ENCODE measurements around the gene GLYAT.
A peak's percentile ranks its signal among the peaks of the same experiment; 100 is the strongest.
"Not testable (repeated sequence)": the region's sequence is repeated elsewhere in the genome, so short reads cannot be mapped to it uniquely, and the experiment has no call there.

The GLYAT gene

GRCh38 chr11:58745705-58746364 is 14.1 kb upstream of the GLYAT start:
- no peak overlapping the region for H3K4me3 ChIP-seq (ENCODE audit: low read length)
- DNase-seq (ENCODE audit: low read depth, low spot score) = no peak

DNA sequence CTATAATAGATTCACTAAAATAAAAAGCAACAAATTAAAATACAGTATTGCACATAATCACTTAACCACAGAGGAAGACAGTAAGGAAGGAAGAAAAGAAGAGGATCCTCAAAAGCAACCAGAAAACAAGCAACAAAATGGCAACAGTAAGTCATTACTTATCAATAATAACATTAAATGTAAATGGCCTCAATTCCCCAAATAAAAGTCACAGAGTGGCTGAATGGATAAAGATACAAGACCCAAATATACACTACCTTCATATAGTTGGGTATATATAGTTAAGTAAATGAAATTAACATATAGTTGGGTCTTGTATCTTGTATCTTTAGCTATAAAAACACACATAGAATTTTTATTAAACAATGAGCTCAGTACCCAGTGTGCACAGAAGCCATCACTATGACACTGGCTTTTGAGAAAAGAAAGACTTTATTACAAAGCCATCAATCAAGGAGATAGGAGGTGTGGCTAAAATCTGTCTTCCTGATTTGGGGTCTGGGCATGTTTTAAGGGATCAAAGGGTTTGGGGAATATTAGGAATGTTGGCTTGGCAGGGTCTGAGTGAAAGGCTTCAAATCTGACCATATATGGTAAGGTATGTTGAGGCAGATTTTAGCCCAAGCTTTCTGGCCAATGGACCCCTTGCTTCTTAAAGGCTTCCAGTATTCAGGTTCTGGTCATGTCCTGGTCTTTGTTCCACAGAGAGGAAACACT is 13.4 kb upstream of the GLYAT start:
- H3K4me3 ChIP-seq (ENCODE audit: low read length) = no peak overlapping the region
- no peak for DNase-seq (ENCODE audit: low read depth, low spot score)

GRCh38 chr11:58742981-58743880 is 11.5 kb upstream of the GLYAT start:
- DNase-seq (ENCODE audit: low read depth, low spot score) = no peak
- no peak overlapping the region for H3K4me3 ChIP-seq (ENCODE audit: low read length)

DNA sequence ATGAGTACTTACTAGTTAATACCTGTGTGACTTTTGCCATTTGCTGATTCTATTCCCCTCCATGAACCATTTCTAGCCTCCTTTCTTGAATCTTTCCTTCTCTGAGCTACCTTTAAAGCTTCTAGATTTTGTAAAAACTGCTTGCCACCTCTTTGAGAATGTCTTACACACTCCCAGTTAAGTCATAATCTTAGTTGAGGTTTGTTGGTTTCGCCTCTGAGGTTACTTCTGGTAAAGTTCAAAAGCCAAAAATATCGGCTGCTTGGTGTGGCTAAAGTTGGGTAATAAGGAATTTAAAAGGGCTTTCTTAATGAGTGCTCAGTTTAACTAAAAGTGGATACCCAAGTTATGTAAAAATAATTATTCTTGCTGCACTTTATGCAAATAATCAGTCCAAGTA is 10.4 kb upstream of the GLYAT start:
- DNase-seq (ENCODE audit: low read depth, low spot score) = peak; percentile 20
- no peak overlapping the region for H3K4me3 ChIP-seq (ENCODE audit: low read length)

GRCh38 chr11:58741127-58741526 is 9.4 kb upstream of the GLYAT start:
- no peak overlapping the region for H3K4me3 ChIP-seq (ENCODE audit: low read length)
- no peak for DNase-seq (ENCODE audit: low read depth, low spot score)

DNA sequence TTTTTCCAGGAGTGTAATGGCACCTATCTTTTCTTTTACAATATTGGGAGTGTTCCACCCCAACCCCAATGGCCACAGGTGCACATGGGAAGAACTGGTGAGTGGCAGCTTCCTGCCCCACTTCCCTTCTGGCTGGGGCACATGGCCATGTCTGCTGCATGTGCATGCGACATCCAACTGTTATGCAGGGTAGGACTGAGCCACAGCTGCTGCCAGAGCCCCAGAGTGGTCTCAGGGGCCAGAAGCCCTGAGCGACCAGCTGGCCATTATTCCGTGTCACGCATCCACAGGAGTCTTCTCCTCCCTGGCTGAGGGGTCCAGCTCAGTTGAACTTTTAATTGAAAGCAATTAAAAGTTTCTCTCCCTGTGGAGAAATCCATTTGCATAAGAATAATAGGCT is 8.7 kb upstream of the GLYAT start:
- no peak for DNase-seq (ENCODE audit: low read depth, low spot score)
- no peak overlapping the region for H3K4me3 ChIP-seq (ENCODE audit: low read length)

DNA sequence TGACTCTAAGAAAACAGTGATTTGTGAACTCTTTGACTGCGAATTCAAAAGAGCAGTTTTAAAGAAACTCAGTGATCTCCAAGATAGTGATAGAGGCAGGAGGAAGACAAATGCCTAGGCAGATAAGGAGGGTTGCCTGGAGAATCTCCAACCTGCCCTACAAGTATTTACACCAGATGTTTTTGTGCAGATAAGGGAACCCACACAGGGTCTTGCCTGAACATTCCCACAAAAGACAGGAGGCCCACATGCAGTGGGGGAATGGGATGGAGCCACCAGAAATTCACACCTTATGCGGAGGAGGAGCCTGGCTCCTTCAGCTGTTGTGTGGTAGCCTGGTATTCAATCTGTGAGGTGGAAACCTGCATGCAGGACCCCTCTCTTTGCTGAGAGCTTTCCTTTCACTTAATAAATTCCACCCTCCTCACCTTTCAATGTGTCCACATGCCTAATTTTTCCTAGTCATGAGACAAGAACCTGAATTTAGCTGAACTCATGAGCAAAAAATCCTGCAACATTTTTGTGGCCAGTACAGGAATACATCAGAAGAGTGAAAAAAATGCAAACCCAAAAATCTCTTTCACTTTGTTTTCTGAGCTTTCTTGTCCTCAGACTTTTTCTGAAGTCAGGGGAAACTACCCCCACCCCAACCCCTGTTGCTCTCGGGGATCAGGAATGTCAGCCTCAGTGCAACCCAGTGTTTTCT is 8.1 kb upstream of the GLYAT start:
- H3K4me3 ChIP-seq (ENCODE audit: low read length) = no peak overlapping the region
- DNase-seq (ENCODE audit: low read depth, low spot score) = peak; percentile 16

DNA sequence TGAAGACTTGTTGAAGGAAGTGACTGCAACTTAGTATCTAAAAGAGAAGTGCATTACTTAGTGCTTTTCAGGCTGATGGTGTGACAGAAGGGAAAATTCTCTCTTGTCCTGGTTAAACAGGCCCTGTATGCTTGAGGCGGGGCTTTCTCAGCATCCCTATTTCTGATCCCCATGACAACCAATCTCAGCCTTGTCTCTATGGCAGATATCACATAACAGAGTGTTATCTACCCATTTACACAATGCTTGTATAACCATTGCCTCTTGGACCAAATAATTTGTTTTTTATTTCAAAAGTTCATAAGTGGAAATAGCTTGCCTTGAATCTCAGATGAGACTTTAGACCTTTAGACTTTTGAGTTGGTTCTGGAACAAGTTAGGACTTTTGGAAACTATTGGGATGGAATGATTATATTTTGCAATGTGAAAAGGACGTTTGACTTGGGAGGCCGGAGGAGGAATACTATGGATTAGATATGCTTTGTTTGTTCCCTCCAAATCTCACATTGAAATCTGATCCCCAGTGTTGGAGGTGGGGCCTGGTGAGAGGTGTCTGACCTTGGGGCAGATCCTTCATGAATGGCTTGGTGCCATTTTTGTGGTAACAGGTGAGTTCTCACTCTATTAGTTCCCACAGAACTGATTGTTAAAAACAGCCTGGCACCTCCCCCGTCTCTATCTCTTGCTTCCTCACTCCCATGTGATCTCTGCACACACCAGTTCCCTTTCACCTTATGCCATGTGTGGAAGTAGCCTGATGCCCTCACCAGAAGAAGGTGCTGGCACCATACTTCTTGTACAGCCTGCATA is 3.1 kb upstream of the GLYAT start:
- DNase-seq (ENCODE audit: low read depth, low spot score) = no peak

GRCh38 chr11:58730507-58731089 is 1.1 kb downstream of the GLYAT start:
- no peak for DNase-seq (ENCODE audit: low read depth, low spot score)
- no peak overlapping the region for H3K4me3 ChIP-seq (ENCODE audit: low read length)

More for the DNA sequence above, 3.1 kb upstream of the GLYAT start:
- H3K4me3 ChIP-seq (ENCODE audit: low read length) = no peak overlapping the region

DNA sequence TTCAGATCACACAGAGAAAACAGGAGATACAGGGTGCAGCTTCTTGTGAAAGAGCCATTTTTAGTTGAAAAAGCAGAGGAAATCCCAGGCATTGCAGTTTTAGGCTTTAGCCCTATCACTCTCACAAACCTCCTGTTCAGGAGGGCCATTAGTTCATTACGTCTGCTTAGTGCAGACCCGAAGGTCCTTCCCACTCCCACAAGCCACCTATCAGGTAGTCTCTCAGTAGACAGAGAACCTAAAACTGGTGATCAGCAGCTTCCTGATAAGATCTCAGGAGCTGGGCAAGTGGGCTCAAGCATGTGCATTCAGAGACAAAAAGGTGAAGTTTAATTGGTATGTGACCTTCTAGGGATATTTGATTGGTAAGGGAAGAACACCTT is 4.3 kb downstream of the GLYAT start:
- DNase-seq (ENCODE audit: low read depth, low spot score) = no peak
- no peak overlapping the region for H3K4me3 ChIP-seq (ENCODE audit: low read length)

GRCh38 chr11:58726737-58727414 is 4.9 kb downstream of the GLYAT start:
- H3K4me3 ChIP-seq (ENCODE audit: low read length) = no peak overlapping the region
- peak; percentile 14 for DNase-seq (ENCODE audit: low read depth, low spot score)

- no peak overlapping the region for H3K4me3 ChIP-seq (ENCODE audit: low read length)
- DNase-seq (ENCODE audit: low read depth, low spot score) = no peak
Measured at GRCh38 chr11:58719406-58720117, 12.2 kb downstream of the GLYAT start.

GRCh38 chr11:58712531-58712930 is 19.2 kb downstream of the GLYAT start:
- H3K4me3 ChIP-seq (ENCODE audit: low read length) = no peak overlapping the region
- DNase-seq (ENCODE audit: low read depth, low spot score) = no peak

DNA sequence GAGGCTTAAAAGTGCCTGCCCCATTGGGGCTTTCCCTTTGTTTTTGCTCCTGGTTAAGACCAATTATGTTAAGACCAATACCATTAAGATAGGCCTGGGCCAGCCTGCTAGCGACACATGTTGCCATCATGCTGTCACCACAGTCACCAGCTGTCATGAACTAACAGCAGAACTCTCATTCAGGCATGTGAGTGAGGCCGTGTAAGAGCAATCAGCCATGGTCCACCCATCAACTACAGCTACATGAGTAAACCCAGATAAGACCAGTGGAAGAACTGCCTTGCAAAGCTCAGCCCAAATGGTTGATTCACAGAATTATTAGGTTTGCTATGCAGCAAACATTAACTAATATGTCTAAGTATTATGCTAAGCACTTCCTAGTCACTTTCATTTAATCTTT is 19.9 kb downstream of the GLYAT start:
- H3K4me3 ChIP-seq (ENCODE audit: low read length) = no peak overlapping the region
- DNase-seq (ENCODE audit: low read depth, low spot score) = no peak

DNA sequence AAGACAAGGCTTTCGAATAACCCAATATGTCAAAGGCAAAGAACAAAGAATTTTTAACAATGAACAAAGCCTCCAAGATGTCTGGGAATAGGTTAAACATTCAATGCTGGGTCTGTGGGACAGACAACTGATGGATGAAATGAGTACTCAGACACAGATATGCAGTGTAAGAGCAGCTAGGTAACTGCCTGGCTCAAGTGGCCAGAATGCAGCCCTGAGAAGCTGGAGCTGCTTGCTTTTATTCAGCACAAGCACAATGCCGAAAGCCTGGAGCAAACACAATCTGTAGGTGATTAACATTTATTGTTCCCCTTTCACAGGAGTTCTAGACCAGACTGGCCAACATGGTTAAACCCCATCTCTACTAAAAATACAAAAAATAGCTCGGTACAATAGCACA is 24.0 kb downstream of the GLYAT start:
- no peak overlapping the region for H3K4me3 ChIP-seq (ENCODE audit: low read length)
- DNase-seq (ENCODE audit: low read depth, low spot score) = no peak

DNA sequence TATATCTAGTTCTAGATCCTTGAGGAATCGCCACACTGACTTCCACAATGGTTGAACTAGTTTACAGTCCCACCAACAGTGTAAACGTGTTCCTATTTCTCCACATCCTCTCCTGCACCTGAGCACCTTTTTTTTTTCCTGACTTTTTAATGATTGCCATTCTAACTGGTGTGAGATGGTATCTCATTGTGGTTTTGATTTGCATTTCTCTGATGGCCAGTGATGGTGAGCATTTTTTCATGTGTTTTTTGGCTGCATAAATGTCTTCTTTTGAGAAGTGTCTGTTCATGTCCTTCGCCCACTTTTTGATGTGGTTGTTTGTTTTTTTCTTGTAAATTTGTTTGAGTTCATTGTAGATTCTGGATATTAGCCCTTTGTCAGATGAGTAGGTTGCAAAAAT is 34.9 kb downstream of the GLYAT start:
- not testable (repeated sequence) for DNase-seq (ENCODE audit: low read depth, low spot score); H3K4me3 ChIP-seq (ENCODE audit: low read length)

DNA sequence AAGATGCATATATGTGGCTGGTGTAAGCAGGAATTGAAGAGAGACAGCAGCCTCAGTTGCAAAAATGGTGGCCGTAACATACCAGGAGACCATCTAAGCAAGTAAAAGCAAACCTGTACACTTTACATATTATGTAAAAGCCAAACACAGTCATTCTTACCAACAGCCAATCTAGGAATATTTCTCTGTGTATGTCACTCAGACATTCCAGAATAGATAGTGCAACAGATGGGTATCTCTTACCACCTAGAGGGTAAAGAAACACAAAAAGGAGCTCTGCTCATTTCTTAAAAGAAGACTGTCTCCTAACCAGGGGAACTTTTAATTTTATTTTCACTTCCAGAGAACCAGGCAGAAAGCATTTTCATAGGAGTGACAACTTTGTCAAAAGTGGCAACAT is 38.7 kb downstream of the GLYAT start:
- DNase-seq (ENCODE audit: low read depth, low spot score) = no peak
- no peak overlapping the region for H3K4me3 ChIP-seq (ENCODE audit: low read length)
